Brain microvascular endothelial cell (primary cell): ENCODE data around the gene IMP3.
A peak's percentile ranks its signal among the peaks of the same experiment; 100 is the strongest.
"Not testable (repeated sequence)": the region's sequence is repeated elsewhere in the genome, so short reads cannot be mapped to it uniquely, and the experiment has no call there.

ENCODE experiments used
- DNase-seq: peaks from one replicate; pipeline ENCODE4 v3.0.0-alpha.2; 2020
- H3K27ac ChIP-seq: fragments of 250-450 bp; sonication (Bioruptor Pico); 2 replicates; pipeline ENCODE4 v1.5.1; 2020; ENCODE audit warnings: mild to moderate bottlenecking, moderate library complexity
- H3K27me3 ChIP-seq: fragments of 250-450 bp; sonication (Bioruptor Pico); replicated peaks from 2 replicates; pipeline ENCODE4 v1.5.1; 2020; ENCODE audit warnings: mild to moderate bottlenecking
- H3K36me3 ChIP-seq: fragments of 250-450 bp; sonication (Bioruptor Pico); replicated peaks from 2 replicates; pipeline ENCODE4 v1.5.1; 2020; ENCODE audit warnings: mild to moderate bottlenecking
- H3K4me3 ChIP-seq: 2 replicates; pipeline ENCODE4 v1.5.1; 2011; ENCODE audit warnings: low read depth, mild to moderate bottlenecking, control low read depth, low read length, moderate library complexity
- in situ Hi-C: cut with HindIII; loops from 2 replicates; pipeline ENCODE4 v1.10.0; 2017; ENCODE audit warnings: low sequenced_read_pairs, low pct_ligation_motif_present
- TF ChIP-seq, protein P1 (sequence below): IDR thresholded peaks from 2 replicates; pipeline ENCODE4 v1.5.1; 2011; ENCODE audit warnings: low read depth, mild to moderate bottlenecking, moderate library complexity, low read length, control low read depth, inconsistent platforms; ENCODE audit errors: missing control alignments

Gene IMP3

DNA sequence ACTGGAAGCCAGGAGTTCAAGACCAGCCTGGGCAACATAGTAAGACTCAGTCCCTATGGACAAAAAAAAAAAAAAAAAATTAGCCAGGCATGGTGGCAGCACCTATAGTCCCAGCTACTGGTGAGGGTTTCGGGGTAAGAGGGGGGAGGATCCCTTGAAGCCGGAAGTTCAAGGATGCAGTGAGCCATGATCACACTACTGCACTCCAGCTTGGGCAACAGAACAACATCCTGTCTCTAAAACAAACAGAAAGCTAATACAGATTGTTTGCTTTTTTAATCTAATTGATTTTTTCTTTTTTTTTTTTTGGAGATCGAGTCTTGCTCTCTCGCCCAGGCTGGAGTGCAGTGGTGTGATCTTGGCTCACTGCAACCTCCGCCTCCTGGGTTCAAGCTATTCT is 1.6 kb upstream of the IMP3 start:
- no peak for DNase-seq
- H3K27me3 ChIP-seq: no peaks in the 10 kb centered on the region
- in situ Hi-C loops: no loop called here
- no peak overlapping the region for H3K4me3 ChIP-seq
- TF ChIP-seq, protein P1, sequence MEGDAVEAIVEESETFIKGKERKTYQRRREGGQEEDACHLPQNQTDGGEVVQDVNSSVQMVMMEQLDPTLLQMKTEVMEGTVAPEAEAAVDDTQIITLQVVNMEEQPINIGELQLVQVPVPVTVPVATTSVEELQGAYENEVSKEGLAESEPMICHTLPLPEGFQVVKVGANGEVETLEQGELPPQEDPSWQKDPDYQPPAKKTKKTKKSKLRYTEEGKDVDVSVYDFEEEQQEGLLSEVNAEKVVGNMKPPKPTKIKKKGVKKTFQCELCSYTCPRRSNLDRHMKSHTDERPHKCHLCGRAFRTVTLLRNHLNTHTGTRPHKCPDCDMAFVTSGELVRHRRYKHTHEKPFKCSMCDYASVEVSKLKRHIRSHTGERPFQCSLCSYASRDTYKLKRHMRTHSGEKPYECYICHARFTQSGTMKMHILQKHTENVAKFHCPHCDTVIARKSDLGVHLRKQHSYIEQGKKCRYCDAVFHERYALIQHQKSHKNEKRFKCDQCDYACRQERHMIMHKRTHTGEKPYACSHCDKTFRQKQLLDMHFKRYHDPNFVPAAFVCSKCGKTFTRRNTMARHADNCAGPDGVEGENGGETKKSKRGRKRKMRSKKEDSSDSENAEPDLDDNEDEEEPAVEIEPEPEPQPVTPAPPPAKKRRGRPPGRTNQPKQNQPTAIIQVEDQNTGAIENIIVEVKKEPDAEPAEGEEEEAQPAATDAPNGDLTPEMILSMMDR: no peak
- H3K27ac ChIP-seq: no peak overlapping the region
- no peaks in the 10 kb centered on the region for H3K36me3 ChIP-seq

DNA sequence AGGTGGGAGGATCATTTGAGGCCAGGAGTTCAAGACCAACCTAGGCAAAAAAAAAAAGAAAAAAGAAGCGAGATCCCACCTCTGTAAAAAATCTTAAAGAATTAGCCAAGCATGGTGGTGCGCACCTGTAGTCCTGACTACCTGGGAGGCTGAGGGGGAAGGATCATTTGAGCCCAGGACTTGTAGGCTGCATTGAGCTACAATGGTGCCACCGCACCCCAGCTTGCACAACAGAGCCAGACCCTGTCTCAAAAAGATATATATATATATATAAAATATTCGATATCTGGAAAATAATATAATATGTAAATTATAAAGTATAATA is 1.1 kb upstream of the IMP3 start:
- in situ Hi-C loops: no loop called here
- H3K27ac ChIP-seq: no peak overlapping the region
- TF ChIP-seq, protein P1: no peak

DNA sequence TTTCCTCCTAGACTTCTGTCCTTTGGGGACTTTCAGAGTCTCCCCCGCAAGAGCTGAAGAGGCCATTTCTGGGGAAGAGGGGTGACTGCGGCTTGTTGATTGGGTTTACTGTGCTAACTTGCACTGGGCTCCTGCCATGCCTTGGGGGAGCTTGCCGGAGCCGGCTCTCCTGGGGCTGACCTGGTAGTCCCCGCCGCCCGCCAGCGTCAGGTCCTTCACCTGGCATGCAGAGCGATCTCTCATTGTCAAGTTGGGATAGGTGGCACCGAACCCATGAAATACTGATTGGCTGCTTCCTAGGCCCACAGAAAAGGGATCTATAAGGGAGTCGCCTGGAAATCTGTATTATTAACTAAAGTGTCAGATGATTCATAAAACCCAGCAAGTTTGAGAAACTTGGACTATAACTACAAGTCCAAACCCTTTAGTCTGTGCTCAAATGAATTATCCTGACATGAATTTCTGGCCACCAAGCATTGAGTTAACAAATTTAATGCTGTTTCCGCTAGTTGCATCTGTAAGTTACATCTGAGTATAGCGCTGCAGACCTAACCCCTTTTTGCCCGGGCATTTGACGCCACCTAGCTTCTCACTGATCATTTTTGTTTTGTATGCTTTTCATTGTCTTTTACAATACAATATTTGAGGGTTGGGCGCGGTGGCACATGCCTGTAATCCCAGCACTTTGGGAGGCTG is 607 bp upstream of the IMP3 start:
- DNase-seq: peak; percentile 39
- H3K27ac ChIP-seq: peak overlapping the region; percentile 61
- TF ChIP-seq, protein P1: peak; percentile 49
- H3K27me3 ChIP-seq: no peaks in the 10 kb centered on the region
- H3K4me3 ChIP-seq: peak overlapping the region; percentile 95
- H3K36me3 ChIP-seq: no peaks in the 10 kb centered on the region
- in situ Hi-C loops: no loop called here

More for the DNA sequence above, 1.1 kb upstream of the IMP3 start:
- no peak overlapping the region for H3K4me3 ChIP-seq
- no peak for DNase-seq
- H3K36me3 ChIP-seq: no peaks in the 10 kb centered on the region
- no peaks in the 10 kb centered on the region for H3K27me3 ChIP-seq

DNA sequence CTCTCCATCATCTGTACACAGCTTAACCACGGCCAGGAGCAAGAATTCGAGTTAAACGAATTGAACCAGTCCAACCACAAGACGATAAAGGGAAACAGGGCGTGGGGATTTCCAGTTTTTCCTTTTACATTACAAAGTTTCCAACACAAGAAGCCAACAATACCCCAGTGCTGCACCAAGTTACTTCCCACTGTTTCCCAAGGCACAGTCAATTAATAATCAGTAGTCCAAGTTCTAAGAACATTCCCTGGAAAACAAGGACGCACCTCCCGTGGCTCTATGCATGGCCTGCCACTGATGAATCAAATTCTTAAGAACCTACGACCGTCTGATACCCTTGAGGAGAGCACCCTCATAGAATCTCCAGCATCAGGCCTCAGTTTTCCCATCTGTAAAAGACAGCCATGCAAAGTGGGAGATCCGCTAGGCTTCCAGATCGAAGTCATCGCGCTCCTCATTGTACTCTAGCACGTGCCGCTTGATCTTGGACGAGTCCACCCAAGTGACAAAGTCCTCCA is 774 bp downstream of the IMP3 start:
- in situ Hi-C loops: no loop called here
- Histone ChIP-seq H3K4me3 (peak overlapping the region; percentile 95), H3K27me3 (no peaks in the 10 kb centered on the region), H3K36me3 (no peaks in the 10 kb centered on the region), H3K27ac (peak overlapping the region; percentile 61)
- DNase-seq: no peak
- TF ChIP-seq, protein P1: no peak

DNA sequence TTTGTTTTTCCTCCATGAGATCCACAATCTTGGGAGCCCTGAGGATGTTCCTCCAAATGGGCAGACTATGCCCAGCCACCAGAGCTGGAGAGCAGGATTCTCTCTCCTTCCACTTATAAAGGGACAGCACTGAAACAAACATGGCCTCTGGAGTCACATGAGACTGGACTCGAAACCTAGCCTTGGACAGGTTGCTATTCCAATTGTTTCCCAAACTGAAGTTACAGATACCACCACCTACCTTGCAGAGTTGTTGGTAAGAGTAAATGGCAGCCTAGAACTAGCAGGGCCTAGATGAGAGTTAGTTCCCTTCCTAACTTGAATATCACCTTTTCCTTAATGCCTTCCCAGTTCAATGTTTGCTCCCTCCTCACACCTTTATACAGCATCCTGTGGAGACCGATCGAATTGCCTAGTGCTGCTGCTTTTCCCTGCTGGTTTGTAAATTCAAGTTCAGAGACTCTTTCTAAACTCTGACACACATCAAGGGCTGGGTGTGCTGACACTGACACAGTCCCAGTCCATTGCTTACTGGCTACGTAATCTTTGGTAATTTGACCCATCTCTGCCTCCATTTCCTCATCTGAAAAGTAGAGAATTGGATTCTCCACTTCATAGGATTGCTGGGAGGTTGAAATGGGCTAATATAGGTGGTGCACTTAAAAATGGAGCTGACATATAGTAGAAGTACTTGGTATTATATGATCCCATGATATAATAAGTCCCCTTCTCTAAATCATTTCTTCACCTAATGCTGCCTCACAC is 2.6 kb downstream of the IMP3 start:
- Histone ChIP-seq H3K27ac (no peak overlapping the region), H3K27me3 (no peaks in the 10 kb centered on the region), H3K36me3 (no peaks in the 10 kb centered on the region), H3K4me3 (no peak overlapping the region)
- no peak for DNase-seq
- TF ChIP-seq, protein P1: no peak
- in situ Hi-C loops: no loop called here

DNA sequence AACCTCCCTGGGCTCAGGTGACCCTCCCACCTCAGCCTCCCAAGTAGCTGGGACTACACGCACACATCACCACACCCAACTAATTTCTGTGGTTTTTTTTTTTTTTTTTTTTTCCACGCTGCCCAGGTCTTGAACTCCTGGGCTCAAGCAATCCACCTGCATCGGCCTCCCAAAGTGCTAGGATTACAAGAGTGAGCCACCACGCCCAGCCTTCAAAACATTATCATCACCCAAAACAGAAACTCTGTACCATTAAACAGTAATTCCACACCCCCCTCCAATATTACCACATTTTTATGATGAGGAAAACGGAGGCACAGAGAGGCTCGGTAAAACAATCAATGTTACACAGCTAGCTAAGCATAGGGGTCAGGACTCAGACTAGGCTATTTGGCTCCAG is 4.0 kb downstream of the IMP3 start:
- in situ Hi-C loops: no loop called here
- no peak for DNase-seq
- TF ChIP-seq, protein P1: no peak
- H3K27me3 ChIP-seq: no peaks in the 10 kb centered on the region
- no peaks in the 10 kb centered on the region for H3K36me3 ChIP-seq
- H3K4me3 ChIP-seq: no peak overlapping the region
- no peak overlapping the region for H3K27ac ChIP-seq

DNA sequence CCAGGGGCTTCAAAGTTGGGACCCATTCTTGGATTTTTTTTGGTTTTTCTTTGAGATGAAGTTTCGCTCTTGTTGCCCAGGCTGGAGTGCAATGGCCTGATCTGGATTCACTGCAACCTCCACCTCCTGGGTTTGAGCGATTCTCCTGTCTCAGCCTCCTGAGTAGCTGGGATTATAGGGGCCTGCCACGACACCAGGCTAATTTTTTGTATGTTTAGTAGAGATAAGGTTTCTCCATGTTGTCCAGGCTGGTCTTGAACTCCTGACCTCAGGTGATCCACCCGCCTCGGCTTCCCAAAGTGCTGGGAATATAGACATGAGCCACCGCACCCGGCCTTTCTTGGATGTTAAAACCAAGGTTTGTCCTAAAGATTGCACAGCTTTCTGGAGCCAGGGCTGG is 6.1 kb downstream of the IMP3 start:
- in situ Hi-C loops: not testable (repeated sequence)

More for the DNA sequence above, 6.1 kb downstream of the IMP3 start:
- not testable (repeated sequence) for H3K27ac ChIP-seq, H3K36me3 ChIP-seq, H3K4me3 ChIP-seq, H3K27me3 ChIP-seq, DNase-seq
